ENCODE measurements around the gene MAST3.

Gene MAST3

GRCh38 chr19:18113827-18114226 lies 16.2 kb downstream of the MAST3 start:
- H3K9me3 ChIP-seq (ENCODE audit: insufficient read depth, low read length), result no peaks in the 10 kb centered on the region
- no peak overlapping the region for H3K4me3 ChIP-seq (ENCODE audit: insufficient read depth, low read length, poor library complexity, severe bottlenecking)
- H3K9me2 ChIP-seq (replicated peaks; ENCODE audit: insufficient read depth, low read length), result no peaks in the 10 kb centered on the region
- H3K9ac ChIP-seq (ENCODE audit: low read length), result no peak overlapping the region
- H3K4me2 ChIP-seq (ENCODE audit: low read depth, low read length, poor library complexity, severe bottlenecking), result no peak overlapping the region
- H4K20me1 ChIP-seq (ENCODE audit: low read depth, low read length), result no peaks in the 10 kb centered on the region
- peaks cover 13% of the 10 kb centered on the region for H3K79me2 ChIP-seq (ENCODE audit: insufficient read depth, low read length)
- no peaks in the 10 kb centered on the region for H3K36me3 ChIP-seq (ENCODE audit: low read length)
- no peaks in the 10 kb centered on the region for H3K27me3 ChIP-seq (ENCODE audit: low read length)
- no peak overlapping the region for H2AFZ ChIP-seq (ENCODE audit: low read depth, low read length, severe bottlenecking)
- peaks cover 16% of the 10 kb centered on the region; the same call in 1 of the 2 replicates for H3F3A ChIP-seq (ENCODE audit: insufficient read depth)
- TF ChIP-seq CTCF (IDR thresholded peaks at IDR 0.05; ENCODE audit: insufficient read depth, low read length, poor library complexity, severe bottlenecking) (no peak), EZH2phosphoT487 (conservative IDR thresholded peaks at IDR 0.05; ENCODE audit: low read length) (no peak)
- no peak overlapping the region for H3K27ac ChIP-seq (ENCODE audit: low read depth, low read length)

GRCh38 chr19:18114483-18114882 lies 16.9 kb downstream of the MAST3 start:
- TF ChIP-seq CTCF (IDR thresholded peaks at IDR 0.05; ENCODE audit: insufficient read depth, low read length, poor library complexity, severe bottlenecking) (no peak), EZH2phosphoT487 (conservative IDR thresholded peaks at IDR 0.05; ENCODE audit: low read length) (no peak)

GRCh38 chr19:18117364-18117691 lies 19.8 kb downstream of the MAST3 start:
- Histone ChIP-seq H3K79me2 (ENCODE audit: insufficient read depth, low read length) (peaks cover 39% of the 10 kb centered on the region), H3K4me3 (ENCODE audit: insufficient read depth, low read length, poor library complexity, severe bottlenecking) (no peak overlapping the region), H3K36me3 (ENCODE audit: low read length) (no peaks in the 10 kb centered on the region), H3K27me3 (ENCODE audit: low read length) (no peaks in the 10 kb centered on the region), H3K9ac (ENCODE audit: low read length) (peak overlapping the region; percentile 30; the same call in 1 of the 2 replicates), H3F3A (ENCODE audit: insufficient read depth) (0 out of 2 replicates have a peak, but pooled peaks cover 2% of the 10 kb centered on the region), H3K9me3 (ENCODE audit: insufficient read depth, low read length) (no peaks in the 10 kb centered on the region), H4K20me1 (ENCODE audit: low read depth, low read length) (no peaks in the 10 kb centered on the region), H2AFZ (ENCODE audit: low read depth, low read length, severe bottlenecking) (no peak overlapping the region), H3K4me2 (ENCODE audit: low read depth, low read length, poor library complexity, severe bottlenecking) (peak overlapping the region; percentile 45), H3K9me2 (replicated peaks; ENCODE audit: insufficient read depth, low read length) (no peaks in the 10 kb centered on the region), H3K27ac (ENCODE audit: low read depth, low read length) (no peak overlapping the region)
- TF ChIP-seq CTCF (IDR thresholded peaks at IDR 0.05; ENCODE audit: insufficient read depth, low read length, poor library complexity, severe bottlenecking), result no peak
- no peak for TF ChIP-seq EZH2phosphoT487 (conservative IDR thresholded peaks at IDR 0.05; ENCODE audit: low read length)

More at GRCh38 chr19:18114483-18114882, 16.9 kb downstream of the MAST3 start:
- Histone ChIP-seq H3K36me3 (ENCODE audit: low read length) (no peaks in the 10 kb centered on the region), H3K4me3 (ENCODE audit: insufficient read depth, low read length, poor library complexity, severe bottlenecking) (no peak overlapping the region), H3K9me2 (replicated peaks; ENCODE audit: insufficient read depth, low read length) (no peaks in the 10 kb centered on the region), H3F3A (ENCODE audit: insufficient read depth) (0 out of 2 replicates have a peak, but pooled peaks cover 11% of the 10 kb centered on the region), H3K79me2 (ENCODE audit: insufficient read depth, low read length) (peaks cover 17% of the 10 kb centered on the region), H3K4me2 (ENCODE audit: low read depth, low read length, poor library complexity, severe bottlenecking) (no peak overlapping the region), H3K27ac (ENCODE audit: low read depth, low read length) (no peak overlapping the region), H2AFZ (ENCODE audit: low read depth, low read length, severe bottlenecking) (no peak overlapping the region), H3K9me3 (ENCODE audit: insufficient read depth, low read length) (no peaks in the 10 kb centered on the region), H3K27me3 (ENCODE audit: low read length) (no peaks in the 10 kb centered on the region), H4K20me1 (ENCODE audit: low read depth, low read length) (no peaks in the 10 kb centered on the region), H3K9ac (ENCODE audit: low read length) (no peak overlapping the region)

All from SU-DHL-6 (cell line).